GDM1 (cell line): ENCODE measurements around the gene ADGRB3.
A peak's percentile ranks its signal among the peaks of the same experiment; 100 is the strongest.

Experiments used
- DNase-seq: peaks from one replicate; lab custom pipeline; 2025; lab: John Stamatoyannopoulos, UW

The ADGRB3 gene

GRCh38 chr6:68709091-68709490, 74.0 kb downstream of the ADGRB3 start:
- no peak for DNase-seq

DNA sequence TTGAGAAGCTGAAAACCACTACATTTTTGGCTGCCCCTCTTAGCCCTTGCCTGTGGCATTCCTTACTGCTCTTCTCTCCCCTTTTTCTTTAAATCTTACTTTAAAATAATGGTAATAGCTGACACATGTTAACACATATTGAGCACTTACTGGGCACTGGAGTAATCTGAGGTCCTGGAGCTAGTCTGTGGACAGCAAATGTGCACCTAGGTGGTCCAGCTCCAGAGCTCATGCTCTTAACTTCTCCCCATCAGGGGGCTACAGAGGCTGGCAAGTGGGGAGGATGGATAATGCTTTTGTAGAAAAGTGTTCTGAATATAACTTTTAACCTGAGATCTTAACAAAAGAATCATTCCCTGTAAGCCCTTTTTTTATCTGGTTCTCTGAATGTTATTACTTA, 74.8 kb downstream of the ADGRB3 start:
- DNase-seq: no peak

DNA sequence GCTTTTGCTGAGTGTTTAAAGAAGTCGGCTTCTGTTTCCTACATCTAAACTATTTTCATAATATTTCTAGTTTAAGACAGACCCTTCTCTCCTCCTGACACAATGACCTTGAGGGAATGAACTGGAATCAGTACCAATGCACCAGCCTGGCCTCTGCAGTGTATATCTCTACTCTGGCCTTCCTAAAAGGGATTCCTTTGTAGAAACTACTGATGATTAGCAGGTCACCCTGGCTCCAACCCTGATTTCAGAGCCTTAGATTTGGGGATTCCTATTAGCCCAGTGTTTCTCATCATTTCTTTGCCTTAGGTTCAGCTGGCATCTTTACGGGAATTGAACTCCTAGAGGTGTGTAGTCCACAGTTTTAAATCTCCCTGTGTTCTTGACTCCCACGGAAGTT, 75.4 kb downstream of the ADGRB3 start:
- DNase-seq: no peak

DNA sequence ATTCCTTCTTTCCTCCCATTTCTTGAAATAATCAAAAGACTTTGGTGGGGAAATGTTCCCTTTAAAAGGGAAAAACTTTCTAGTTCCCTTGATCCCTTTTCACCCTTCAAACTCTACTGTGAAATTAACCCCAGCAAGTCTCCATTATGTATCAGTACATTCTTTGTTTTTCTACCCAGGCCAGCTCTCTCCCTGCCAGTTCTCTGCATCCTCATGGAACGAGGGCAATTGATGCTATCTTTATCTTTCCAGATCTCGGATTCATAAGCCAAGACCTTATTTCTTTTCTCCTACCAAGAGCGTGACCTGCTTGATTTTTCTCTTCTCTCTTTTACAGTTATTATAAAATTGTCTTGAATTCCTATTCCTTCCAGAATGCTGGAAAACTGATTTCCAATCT, 75.8 kb downstream of the ADGRB3 start:
- DNase-seq: no peak

DNA sequence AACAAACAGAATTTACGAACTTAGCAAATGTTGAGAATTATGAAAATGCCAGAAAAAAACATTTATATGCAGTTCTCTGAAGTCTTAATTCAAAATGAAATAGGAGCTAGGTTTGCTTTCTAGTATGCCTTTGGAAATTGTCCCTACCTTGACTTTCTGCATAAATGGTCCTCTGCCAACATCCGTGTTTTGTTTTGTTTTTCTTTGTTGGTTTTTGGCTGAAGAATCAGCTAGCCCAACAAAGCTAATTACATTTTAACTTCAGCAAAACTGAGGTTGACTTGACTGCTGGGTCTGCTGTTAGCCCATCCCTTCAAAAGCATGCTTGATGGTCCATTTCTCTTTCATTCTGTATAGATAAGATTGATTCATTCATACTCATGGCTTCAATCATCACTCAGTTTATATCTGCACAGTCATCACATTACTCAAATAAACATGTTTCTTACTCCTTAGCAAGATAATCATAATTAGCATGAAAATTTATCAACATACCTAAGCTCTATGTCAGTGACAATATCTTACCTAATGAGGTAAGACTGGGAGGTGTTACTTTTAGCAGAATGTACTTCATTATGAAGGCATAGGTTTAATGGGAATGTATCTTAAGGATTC, 76.4 kb downstream of the ADGRB3 start:
- DNase-seq: no peak

- DNase-seq: no peak
Observed at GRCh38 chr6:68716620-68717019, 81.5 kb downstream of the ADGRB3 start.

GRCh38 chr6:68718385-68719073, 83.4 kb downstream of the ADGRB3 start:
- no peak for DNase-seq

- DNase-seq: no peak
Observed at GRCh38 chr6:68719761-68720160, 84.7 kb downstream of the ADGRB3 start.

GRCh38 chr6:68722891-68723527, 87.9 kb downstream of the ADGRB3 start:
- no peak for DNase-seq

DNA sequence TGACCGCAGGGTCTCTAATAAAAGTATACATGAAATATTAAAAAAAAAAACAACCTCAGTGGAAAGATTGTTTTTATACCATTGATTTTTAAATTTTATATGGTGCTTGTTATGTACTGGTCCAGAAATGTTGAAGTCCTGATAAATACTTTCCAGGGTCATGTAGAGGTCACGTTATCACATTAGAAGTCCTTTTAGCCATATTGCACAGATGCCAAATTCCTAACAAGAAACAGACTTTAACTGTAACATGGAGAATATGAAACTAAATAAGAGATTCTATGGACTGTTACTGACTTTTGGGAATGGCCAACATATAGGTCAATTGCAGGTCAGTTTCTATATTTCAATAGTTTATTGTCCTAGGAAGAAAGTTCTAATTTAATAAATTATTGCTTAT, 89.0 kb downstream of the ADGRB3 start:
- no peak for DNase-seq

DNA sequence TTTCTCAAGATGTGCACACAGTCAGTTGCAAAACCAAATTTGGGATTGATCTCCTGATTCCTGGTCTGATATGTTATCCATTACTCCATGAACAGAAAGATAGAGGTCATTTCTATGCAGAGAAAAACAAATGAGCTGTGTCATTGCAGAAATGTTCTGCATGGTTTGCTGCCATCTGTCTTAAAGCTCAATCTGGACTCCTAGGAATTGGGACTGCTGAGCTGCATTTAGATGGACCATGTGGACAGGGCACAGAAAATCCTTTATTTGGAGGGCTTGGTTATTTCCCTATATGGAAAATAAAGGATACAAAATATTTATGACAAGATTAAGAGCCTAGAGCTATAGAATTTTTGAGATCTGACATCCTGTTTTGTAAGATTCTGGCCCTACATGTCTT, 91.3 kb downstream of the ADGRB3 start:
- DNase-seq: no peak

- DNase-seq: no peak
Observed at GRCh38 chr6:68726992-68727391, 91.9 kb downstream of the ADGRB3 start.

DNA sequence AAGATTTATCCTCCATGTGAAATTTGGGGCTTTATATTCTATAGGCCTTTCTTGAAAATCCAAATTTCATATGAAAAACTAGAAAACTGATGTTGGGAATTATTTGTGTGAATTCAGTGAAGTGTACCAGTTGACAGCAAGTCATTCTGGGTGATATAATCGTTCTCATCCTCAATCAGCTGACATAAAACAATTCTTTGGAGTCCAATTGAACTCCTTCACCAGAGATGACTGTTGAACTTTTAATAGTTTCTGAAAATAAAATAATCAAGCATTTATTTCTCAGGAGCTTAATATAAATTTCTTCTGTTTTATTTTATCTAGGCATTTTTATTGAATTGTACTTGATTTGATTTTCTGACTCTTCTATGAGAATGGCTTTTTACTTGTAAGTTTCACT, 92.6 kb downstream of the ADGRB3 start:
- no peak for DNase-seq

DNA sequence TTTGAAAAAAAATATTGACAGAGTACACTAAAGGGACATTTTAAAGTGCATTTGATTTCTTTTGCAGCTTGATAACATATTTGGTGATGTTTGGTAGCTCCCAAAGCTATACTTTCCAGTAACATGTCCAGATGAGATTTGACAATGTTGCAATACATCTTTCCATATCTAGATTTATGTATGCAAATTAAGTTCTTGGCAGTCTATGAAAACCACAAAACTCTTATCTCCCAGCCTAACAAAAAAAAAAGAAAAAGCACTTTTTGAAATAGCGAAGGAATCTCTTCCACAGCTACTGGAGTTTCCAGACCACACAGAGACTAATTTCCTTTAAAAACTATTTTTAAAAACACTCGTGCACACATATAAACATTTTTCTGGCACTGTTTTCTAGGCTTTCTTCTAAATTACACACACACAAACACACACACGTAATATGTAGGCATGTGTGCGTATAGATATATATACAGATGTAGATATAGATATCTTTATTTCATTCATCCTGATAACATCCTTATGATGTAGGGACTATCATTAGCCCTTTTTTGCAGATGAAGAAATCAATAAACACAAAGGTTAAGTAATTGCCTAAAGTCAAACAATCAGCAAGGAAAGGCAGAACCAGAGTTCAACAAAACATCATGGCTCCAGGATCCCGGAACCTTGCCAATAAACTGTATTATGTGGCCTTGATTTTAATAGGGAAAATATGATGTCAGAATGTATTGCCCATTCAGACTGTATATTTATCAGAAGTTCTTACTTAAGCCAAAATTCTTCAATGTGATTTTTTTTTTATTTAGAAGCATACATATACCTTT, 93.3 kb downstream of the ADGRB3 start:
- DNase-seq: no peak

DNA sequence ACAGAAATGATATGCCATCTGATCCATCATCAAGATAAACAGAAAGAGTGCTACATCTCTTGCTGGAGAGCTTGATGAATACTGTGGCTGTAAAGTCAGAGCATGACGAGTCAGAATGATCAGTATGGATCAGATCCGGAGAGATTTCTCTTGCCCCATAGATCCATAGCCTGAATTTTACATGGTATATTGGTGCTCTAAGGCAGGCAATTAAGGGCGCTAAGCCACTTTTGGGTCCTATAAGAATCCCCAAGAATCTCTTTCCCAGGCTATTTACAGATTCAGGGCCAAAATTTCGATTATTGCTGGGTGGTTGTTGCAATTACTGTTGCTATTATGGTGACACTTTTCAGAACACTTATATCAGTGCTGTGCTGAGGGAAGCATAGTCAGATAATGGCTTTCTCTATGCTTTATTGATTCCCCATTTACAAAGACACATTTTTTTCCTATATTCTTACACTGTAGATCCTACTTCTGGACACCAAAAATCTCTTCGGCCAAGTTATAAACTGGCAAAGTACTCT, 94.4 kb downstream of the ADGRB3 start:
- DNase-seq: no peak

DNA sequence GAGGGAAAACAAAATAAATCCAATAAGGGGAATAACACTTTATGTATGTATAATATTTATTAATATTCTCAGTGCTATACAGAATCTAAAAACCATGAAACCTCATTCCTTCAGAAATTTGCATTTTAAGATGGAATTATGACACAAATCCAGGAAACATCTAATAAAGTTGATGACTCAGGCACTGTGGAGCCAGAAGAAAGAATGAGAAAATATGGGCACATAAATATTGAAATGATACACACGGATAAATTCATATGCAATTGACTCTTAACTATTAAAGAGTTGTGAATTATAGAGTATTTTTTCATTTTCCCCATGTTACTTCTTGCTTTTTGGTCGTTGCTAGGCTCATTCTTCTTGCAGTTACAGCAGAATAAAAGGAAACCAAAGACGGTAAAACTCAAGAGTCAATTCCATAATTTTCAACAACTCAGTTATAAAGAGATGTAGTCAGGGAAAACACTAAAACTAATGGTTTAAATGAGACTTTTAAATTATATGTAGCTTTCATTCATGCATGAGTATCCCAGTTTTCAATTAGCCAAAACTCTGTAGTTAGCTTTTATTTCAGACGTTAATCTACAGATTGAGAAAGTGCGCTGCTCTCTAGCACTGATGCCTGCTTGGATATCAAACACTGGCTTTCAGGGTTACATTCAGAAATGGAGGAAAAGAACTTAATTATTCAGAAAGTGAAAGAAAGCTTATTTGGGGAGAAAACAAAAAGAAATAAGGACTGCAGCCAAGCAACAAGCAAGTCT, 95.4 kb downstream of the ADGRB3 start:
- no peak for DNase-seq

GRCh38 chr6:68732423-68732822, 97.3 kb downstream of the ADGRB3 start:
- no peak for DNase-seq

GRCh38 chr6:68735866-68736265, 100.8 kb downstream of the ADGRB3 start:
- no peak for DNase-seq

GRCh38 chr6:68737061-68737460, 102.0 kb downstream of the ADGRB3 start:
- DNase-seq: no peak

GRCh38 chr6:68738039-68738438, 103.0 kb downstream of the ADGRB3 start:
- no peak for DNase-seq

- DNase-seq: peak; percentile 18
Observed at GRCh38 chr6:68740828-68741500, 105.9 kb downstream of the ADGRB3 start.
